ENCODE data around the gene C16orf96.

Gene C16orf96

DNA sequence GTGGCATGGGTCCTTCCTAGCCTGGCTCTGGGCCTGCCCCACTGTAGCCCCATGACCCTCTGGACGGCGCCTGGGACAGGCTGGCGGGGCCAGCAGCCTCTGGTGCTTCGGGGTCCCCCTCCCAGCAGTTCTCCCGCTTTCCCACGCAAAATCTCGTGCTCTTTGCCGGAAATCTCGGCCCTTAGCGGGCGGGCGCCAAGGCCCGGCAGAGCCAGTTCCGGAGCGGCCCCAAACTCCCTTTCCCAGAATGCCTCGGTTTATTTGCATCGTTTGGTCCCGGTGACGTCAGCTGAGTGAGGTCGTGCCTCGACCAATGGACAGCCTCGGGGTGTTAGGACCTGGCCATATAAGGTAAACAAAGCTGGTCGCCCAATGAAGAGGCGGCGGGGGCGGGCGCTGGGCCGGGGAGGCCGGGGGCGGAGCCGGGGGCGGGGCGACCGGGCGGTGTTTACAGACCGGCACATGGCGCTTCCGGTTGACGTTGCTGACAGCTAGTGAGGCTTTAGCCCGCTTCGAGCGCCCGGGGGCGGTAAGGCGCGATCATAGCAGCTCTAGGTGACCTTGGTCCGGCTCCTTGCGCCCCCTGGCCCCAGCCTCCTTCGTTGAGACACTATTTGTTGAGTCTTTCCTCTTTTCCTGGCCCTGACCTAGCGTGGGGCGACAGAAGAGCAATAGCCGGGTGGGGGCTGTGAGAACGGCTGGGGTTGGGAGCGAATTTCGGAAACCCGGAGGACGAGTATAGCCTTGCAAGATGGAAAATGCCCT is 60.1 kb downstream of the C16orf96 start (continued):
- TF ChIP-seq, protein P1, sequence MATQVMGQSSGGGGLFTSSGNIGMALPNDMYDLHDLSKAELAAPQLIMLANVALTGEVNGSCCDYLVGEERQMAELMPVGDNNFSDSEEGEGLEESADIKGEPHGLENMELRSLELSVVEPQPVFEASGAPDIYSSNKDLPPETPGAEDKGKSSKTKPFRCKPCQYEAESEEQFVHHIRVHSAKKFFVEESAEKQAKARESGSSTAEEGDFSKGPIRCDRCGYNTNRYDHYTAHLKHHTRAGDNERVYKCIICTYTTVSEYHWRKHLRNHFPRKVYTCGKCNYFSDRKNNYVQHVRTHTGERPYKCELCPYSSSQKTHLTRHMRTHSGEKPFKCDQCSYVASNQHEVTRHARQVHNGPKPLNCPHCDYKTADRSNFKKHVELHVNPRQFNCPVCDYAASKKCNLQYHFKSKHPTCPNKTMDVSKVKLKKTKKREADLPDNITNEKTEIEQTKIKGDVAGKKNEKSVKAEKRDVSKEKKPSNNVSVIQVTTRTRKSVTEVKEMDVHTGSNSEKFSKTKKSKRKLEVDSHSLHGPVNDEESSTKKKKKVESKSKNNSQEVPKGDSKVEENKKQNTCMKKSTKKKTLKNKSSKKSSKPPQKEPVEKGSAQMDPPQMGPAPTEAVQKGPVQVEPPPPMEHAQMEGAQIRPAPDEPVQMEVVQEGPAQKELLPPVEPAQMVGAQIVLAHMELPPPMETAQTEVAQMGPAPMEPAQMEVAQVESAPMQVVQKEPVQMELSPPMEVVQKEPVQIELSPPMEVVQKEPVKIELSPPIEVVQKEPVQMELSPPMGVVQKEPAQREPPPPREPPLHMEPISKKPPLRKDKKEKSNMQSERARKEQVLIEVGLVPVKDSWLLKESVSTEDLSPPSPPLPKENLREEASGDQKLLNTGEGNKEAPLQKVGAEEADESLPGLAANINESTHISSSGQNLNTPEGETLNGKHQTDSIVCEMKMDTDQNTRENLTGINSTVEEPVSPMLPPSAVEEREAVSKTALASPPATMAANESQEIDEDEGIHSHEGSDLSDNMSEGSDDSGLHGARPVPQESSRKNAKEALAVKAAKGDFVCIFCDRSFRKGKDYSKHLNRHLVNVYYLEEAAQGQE (tag by site-specific recombination; IDR thresholded peaks at IDR 0.05) = no peak
- TF ChIP-seq ZNF660 (tag by site-specific recombination; IDR thresholded peaks at IDR 0.05) (peak; percentile 79; the same call in 1 of the 2 replicates), SALL2 (tag by site-specific recombination; IDR thresholded peaks at IDR 0.05; ENCODE audit: borderline replicate concordance) (no peak), ZSCAN23 (tag by site-specific recombination; IDR thresholded peaks at IDR 0.05) (no peak), ZNF785 (tag by site-specific recombination; IDR thresholded peaks at IDR 0.05) (no peak), OVOL3 (tag by site-specific recombination; IDR thresholded peaks at IDR 0.05) (no peak), ZNF426 (tag by site-specific recombination; IDR thresholded peaks at IDR 0.05) (no peak), RBAK (tag by site-specific recombination; IDR thresholded peaks at IDR 0.05) (no peak), KLF9 (tag by site-specific recombination; IDR thresholded peaks at IDR 0.05; ENCODE audit: low read depth) (peak; percentile 22; the same call in 1 of the 2 replicates), ZNF629 (tag by site-specific recombination; IDR thresholded peaks at IDR 0.05) (peak; percentile 86), ZNF23 (tag by site-specific recombination; IDR thresholded peaks at IDR 0.05; ENCODE audit: borderline replicate concordance) (no peak), KLF16 (tag by site-specific recombination; IDR thresholded peaks at IDR 0.05) (0 out of 2 replicates have a peak, but pooled peaks have one; percentile 9), ZNF530 (tag by site-specific recombination; IDR thresholded peaks at IDR 0.05; ENCODE audit: low read depth) (no peak), ZXDB (tag by site-specific recombination; IDR thresholded peaks at IDR 0.05) (peak; percentile 75), ZBTB21 (tag by site-specific recombination; IDR thresholded peaks at IDR 0.05) (peak; percentile 75; the same call in 1 of the 2 replicates), ZNF549 (tag by site-specific recombination; IDR thresholded peaks at IDR 0.05) (no peak), ZNF248 (tag by site-specific recombination; IDR thresholded peaks at IDR 0.05) (no peak), ZNF10 (tag by site-specific recombination; IDR thresholded peaks at IDR 0.05) (no peak), ZNF600 (tag by site-specific recombination; IDR thresholded peaks at IDR 0.05) (no peak), KLF7 (tag by site-specific recombination; IDR thresholded peaks at IDR 0.05; ENCODE audit: borderline replicate concordance) (no peak), ZNF140 (tag by site-specific recombination; IDR thresholded peaks at IDR 0.05) (no peak), ZEB2 (tag by site-specific recombination; IDR thresholded peaks at IDR 0.05) (peak; percentile 59; the same call in 1 of the 2 replicates), YY2 (tag by site-specific recombination; IDR thresholded peaks at IDR 0.05) (no peak), ZNF292 (tag by site-specific recombination; IDR thresholded peaks at IDR 0.05; ENCODE audit: borderline replicate concordance, low read depth) (no peak), ZNF311 (tag by site-specific recombination; IDR thresholded peaks at IDR 0.05; ENCODE audit: borderline replicate concordance) (no peak)
- TF ChIP-seq, protein P2, sequence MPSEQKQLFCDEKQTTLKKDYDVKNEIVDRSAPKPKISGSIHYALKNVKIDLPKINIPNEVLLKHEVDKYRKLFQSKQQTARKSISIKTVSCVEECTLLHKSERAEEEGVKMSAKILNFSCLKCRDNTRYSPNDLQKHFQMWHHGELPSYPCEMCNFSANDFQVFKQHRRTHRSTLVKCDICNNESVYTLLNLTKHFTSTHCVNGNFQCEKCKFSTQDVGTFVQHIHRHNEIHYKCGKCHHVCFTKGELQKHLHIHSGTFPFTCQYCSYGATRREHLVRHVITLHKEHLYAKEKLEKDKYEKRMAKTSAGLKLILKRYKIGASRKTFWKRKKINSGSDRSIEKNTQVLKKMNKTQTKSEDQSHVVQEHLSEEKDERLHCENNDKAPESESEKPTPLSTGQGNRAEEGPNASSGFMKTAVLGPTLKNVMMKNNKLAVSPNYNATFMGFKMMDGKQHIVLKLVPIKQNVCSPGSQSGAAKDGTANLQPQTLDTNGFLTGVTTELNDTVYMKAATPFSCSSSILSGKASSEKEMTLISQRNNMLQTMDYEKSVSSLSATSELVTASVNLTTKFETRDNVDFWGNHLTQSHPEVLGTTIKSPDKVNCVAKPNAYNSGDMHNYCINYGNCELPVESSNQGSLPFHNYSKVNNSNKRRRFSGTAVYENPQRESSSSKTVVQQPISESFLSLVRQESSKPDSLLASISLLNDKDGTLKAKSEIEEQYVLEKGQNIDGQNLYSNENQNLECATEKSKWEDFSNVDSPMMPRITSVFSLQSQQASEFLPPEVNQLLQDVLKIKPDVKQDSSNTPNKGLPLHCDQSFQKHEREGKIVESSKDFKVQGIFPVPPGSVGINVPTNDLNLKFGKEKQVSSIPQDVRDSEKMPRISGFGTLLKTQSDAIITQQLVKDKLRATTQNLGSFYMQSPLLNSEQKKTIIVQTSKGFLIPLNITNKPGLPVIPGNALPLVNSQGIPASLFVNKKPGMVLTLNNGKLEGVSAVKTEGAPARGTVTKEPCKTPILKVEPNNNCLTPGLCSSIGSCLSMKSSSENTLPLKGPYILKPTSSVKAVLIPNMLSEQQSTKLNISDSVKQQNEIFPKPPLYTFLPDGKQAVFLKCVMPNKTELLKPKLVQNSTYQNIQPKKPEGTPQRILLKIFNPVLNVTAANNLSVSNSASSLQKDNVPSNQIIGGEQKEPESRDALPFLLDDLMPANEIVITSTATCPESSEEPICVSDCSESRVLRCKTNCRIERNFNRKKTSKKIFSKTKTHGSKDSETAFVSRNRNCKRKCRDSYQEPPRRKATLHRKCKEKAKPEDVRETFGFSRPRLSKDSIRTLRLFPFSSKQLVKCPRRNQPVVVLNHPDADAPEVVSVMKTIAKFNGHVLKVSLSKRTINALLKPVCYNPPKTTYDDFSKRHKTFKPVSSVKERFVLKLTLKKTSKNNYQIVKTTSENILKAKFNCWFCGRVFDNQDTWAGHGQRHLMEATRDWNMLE (tag by site-specific recombination; conservative IDR thresholded peaks at IDR 0.05; ENCODE audit: low read depth) = no peak
- TF ChIP-seq, protein P3, sequence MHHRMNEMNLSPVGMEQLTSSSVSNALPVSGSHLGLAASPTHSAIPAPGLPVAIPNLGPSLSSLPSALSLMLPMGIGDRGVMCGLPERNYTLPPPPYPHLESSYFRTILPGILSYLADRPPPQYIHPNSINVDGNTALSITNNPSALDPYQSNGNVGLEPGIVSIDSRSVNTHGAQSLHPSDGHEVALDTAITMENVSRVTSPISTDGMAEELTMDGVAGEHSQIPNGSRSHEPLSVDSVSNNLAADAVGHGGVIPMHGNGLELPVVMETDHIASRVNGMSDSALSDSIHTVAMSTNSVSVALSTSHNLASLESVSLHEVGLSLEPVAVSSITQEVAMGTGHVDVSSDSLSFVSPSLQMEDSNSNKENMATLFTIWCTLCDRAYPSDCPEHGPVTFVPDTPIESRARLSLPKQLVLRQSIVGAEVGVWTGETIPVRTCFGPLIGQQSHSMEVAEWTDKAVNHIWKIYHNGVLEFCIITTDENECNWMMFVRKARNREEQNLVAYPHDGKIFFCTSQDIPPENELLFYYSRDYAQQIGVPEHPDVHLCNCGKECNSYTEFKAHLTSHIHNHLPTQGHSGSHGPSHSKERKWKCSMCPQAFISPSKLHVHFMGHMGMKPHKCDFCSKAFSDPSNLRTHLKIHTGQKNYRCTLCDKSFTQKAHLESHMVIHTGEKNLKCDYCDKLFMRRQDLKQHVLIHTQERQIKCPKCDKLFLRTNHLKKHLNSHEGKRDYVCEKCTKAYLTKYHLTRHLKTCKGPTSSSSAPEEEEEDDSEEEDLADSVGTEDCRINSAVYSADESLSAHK (tag by site-specific recombination; IDR thresholded peaks at IDR 0.05) = no peak
- TF ChIP-seq, protein P4, sequence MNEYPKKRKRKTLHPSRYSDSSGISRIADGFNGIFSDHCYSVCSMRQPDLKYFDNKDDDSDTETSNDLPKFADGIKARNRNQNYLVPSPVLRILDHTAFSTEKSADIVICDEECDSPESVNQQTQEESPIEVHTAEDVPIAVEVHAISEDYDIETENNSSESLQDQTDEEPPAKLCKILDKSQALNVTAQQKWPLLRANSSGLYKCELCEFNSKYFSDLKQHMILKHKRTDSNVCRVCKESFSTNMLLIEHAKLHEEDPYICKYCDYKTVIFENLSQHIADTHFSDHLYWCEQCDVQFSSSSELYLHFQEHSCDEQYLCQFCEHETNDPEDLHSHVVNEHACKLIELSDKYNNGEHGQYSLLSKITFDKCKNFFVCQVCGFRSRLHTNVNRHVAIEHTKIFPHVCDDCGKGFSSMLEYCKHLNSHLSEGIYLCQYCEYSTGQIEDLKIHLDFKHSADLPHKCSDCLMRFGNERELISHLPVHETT (tag by site-specific recombination; IDR thresholded peaks at IDR 0.05) = peak; percentile 42

All from HEK293 (cell line).